GM12874 (cell line): ENCODE results near the gene CADM2.

Experiments
- CTCF ChIP-seq: IDR thresholded peaks from 2 replicates; pipeline ENCODE4 v1.5.1; 2011; ENCODE audit warnings: low read depth, mild to moderate bottlenecking, control low read depth, low read length, moderate library complexity; ENCODE audit not compliant: insufficient read depth

CADM2 gene

DNA sequence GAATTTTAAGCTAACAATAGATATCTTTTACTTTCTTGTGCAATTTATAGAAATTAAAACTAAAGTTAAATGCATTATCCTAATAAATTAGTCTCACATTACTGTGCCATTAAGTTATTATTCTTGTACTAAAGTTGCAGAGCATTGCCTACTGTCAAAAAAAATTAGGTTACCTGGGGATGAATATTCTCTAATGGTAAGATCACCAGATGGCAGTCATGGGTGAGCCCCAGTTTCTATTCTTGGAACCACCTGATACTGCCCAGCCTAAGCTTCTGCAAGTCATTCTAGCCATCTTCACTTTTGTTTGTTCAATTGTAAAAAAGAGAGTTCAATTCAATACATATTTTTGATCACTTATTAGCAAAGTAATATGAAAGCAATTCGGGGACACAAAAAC, 213.2 kb downstream of the CADM2 start:
- no peak for TF ChIP-seq CTCF

DNA sequence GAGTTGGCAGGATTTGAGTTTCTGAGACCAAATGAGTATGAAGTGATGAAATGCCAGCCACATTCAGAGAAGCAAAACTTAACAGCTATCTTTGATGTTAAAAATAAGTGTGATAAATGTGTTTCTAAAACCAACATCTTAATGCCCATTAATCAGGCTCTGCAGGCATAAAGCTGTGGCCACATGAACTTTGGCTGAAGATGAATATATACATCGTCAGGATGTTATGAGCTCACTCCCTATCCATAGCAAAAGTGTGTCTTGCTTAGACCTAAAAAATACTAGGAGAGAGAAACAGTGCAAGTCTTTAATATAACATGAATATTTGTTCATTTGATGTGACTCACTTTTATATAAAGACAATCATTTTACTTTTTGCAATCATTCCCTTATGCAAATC, 218.0 kb downstream of the CADM2 start:
- TF ChIP-seq CTCF = no peak

GRCh38 chr3:85182975-85183752, 224.4 kb downstream of the CADM2 start:
- no peak for TF ChIP-seq CTCF

- TF ChIP-seq CTCF = no peak
These were observed 226.7 kb downstream of the CADM2 start for GRCh38 chr3:85185495-85185894.

DNA sequence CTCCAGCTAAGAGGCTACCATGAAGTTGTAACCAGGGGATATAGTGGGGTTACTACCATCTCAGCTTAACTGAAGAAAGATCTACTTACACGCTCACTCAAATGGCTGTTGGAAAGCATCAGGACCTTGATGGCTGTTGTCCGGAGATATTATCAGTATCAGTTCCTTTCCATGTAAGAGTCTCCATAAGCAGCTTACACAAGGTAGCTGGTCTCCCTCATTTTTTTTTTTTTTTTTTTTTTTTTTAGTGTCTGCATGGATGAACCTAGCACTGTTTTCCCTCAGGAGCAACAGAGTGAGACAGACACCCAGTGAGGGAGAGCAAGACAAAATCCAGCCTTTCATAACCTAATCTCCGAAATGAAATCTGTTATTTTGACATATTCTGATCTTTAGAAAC, 230.9 kb downstream of the CADM2 start:
- no peak for TF ChIP-seq CTCF

DNA sequence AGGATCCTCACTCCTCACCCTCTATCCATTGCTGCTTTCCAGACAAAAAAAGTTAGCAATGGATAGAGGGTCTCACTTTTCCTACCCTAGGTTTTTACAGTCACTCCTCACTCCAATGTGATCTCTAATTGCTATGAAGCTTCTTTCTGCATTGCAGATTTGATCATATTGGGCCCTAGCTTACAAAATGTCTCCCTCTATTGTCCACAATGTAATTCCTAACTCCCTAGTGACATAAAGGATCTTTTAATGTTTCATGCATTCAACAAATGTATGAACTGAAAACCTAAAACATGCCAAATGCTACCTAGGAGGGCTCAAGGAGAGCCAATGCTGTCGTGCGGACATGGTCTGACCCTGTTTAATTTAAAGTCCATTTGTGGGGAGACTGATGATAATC, 234.8 kb downstream of the CADM2 start:
- TF ChIP-seq CTCF = no peak

DNA sequence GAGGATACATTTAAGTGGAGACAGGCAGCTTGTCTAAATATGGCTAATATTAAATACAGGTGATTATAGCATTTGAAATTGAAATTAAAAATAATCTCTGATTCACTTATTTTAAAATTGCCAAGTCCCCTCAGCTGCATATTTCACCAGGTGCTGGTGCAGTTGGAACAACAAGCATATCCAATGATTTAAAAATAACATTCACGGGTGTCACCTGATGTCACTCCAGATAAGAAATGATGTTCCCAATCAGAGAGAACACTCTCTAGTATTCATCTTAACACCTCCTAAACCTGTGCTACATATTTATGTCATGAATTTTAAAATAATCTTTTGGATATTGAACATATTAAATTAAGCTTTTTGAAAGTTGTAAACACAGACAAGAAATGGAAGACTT, 249.9 kb downstream of the CADM2 start:
- TF ChIP-seq CTCF = no peak
